Ascending aorta (tissue), 2 donors: Measurements from ENCODE around the gene MBD3. TPM values are rescaled to one million over a fixed set of nuclear protein-coding genes. Genes with fewer than 3 reads are reported as not detected.

Experiments
- DNase-seq, 2 donors: peaks; one replicate each; pipeline ENCODE4 v3.0.0-alpha.2; 2019; ENCODE audit warnings: low spot score in 2 of 2
- H3K27ac ChIP-seq, 2 donors: fragments of 200-600 bp; sonication (generic); one replicate each; pipeline ENCODE4 v1.5.1; 2016 to 2017; ENCODE audit warnings: mild to moderate bottlenecking in 1 of 2
- H3K27me3 ChIP-seq: fragments of 200-600 bp; sonication (generic); one replicate; pipeline ENCODE4 v1.5.1; 2017
- H3K36me3 ChIP-seq, 2 donors: fragments of 200-600 bp; sonication (generic); one replicate each; pipeline ENCODE4 v1.5.1; 2016
- H3K4me1 ChIP-seq, 2 donors: fragments of 200-600 bp; sonication (generic); one replicate each; pipeline ENCODE4 v1.5.1; 2016 to 2017; ENCODE audit warnings: mild to moderate bottlenecking in 1 of 2
- H3K4me3 ChIP-seq, 2 donors: fragments of 200-600 bp; sonication (generic); one replicate each; pipeline ENCODE4 v1.5.1; 2016 to 2017; ENCODE audit warnings: mild to moderate bottlenecking in 1 of 2
- H3K9me3 ChIP-seq, 2 donors: fragments of 200-600 bp; sonication (generic); one replicate each; pipeline ENCODE4 v1.5.1; 2016
- intact Hi-C: fragments of 100-400 bp; cut with DNase I; formaldehyde crosslinking; loops from one replicate; pipeline ENCODE4 v1.15.1; 2023
- total RNA-seq: library from RNA; depleted of rRNA; stranded (reverse); fragments of >200 nt; gene quantifications from one replicate; pipeline ENCODE4 v1.1.0, GENCODE V29; 2016
- TF ChIP-seq, protein P1 (sequence below), 3 experiments: fragments of 200-600 bp in 2 of 3; fragments of 450-650 bp in 1 of 3; sonication (generic) in 2 of 3; IDR thresholded peaks; one replicate each; pipeline ENCODE4 v1.5.1; 2016 to 2019; ENCODE audit warnings: antibody characterized with exemption in 3 of 3, mild to moderate bottlenecking in 1 of 3, moderate library complexity in 1 of 3

MBD3 gene
- total RNA-seq, 1 donor from 2014 or later: 143 TPM

GRCh38 chr19:1582201-1582600 is 10.5 kb downstream of the MBD3 start:
- H3K36me3 ChIP-seq: peaks cover 63 to 68% of the 10 kb centered on the region in 2 donors
- DNase-seq: no peak
- H3K27ac ChIP-seq: no peak overlapping the region
- H3K4me1 ChIP-seq: no peaks in the 10 kb centered on the region
- TF ChIP-seq, protein P1, sequence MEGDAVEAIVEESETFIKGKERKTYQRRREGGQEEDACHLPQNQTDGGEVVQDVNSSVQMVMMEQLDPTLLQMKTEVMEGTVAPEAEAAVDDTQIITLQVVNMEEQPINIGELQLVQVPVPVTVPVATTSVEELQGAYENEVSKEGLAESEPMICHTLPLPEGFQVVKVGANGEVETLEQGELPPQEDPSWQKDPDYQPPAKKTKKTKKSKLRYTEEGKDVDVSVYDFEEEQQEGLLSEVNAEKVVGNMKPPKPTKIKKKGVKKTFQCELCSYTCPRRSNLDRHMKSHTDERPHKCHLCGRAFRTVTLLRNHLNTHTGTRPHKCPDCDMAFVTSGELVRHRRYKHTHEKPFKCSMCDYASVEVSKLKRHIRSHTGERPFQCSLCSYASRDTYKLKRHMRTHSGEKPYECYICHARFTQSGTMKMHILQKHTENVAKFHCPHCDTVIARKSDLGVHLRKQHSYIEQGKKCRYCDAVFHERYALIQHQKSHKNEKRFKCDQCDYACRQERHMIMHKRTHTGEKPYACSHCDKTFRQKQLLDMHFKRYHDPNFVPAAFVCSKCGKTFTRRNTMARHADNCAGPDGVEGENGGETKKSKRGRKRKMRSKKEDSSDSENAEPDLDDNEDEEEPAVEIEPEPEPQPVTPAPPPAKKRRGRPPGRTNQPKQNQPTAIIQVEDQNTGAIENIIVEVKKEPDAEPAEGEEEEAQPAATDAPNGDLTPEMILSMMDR (IDR thresholded peaks at IDR 0.05): no peak
- H3K4me3 ChIP-seq: no peak overlapping the region
- intact Hi-C loops: no loop called here
- H3K27me3 ChIP-seq: no peaks in the 10 kb centered on the region
- no peaks in the 10 kb centered on the region for H3K9me3 ChIP-seq

GRCh38 chr19:1580957-1581356 is 11.7 kb downstream of the MBD3 start:
- Histone ChIP-seq H3K9me3 (no peaks in the 10 kb centered on the region), H3K4me3 (no peak overlapping the region), H3K27ac (no peak overlapping the region), H3K27me3 (no peaks in the 10 kb centered on the region), H3K4me1 (no peaks in the 10 kb centered on the region), H3K36me3 (peaks cover 63 to 74% of the 10 kb centered on the region in 2 donors)
- intact Hi-C loops: no loop called here
- DNase-seq: no peak
- TF ChIP-seq, protein P1 (IDR thresholded peaks at IDR 0.05): no peak

DNA sequence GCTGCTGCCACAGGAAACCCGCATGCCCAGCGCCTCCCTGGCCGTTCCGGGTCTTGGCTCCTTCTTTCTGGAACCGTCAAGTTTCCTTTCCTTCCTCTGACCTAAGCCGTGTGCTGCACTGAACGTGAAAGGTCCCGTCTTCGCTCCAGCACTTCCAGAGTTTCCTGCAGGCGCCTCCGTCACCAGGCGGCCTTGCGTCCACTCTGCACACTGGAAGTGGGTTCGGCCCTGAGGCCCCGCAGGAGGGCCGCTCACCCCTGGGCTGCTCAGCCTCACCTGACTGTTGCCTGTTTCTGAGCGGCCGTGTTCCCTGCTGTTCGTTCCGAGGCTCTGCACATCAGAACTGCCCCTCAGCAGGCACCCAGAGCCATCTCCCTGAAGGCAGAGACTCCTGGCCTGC is 12.3 kb downstream of the MBD3 start:
- H3K9me3 ChIP-seq: no peaks in the 10 kb centered on the region
- H3K4me1 ChIP-seq: no peaks in the 10 kb centered on the region
- peaks cover 63 to 74% of the 10 kb centered on the region in 2 donors for H3K36me3 ChIP-seq
- no peak overlapping the region for H3K27ac ChIP-seq
- DNase-seq: no peak
- intact Hi-C loops: no loop called here
- H3K4me3 ChIP-seq: no peak overlapping the region
- H3K27me3 ChIP-seq: no peaks in the 10 kb centered on the region
- TF ChIP-seq, protein P1 (IDR thresholded peaks at IDR 0.05): no peak

- Histone ChIP-seq H3K9me3 (no peaks in the 10 kb centered on the region), H3K36me3 (peaks cover 55 to 71% of the 10 kb centered on the region in 2 donors), H3K27ac (no peak overlapping the region), H3K4me3 (no peak overlapping the region), H3K4me1 (no peaks in the 10 kb centered on the region), H3K27me3 (no peaks in the 10 kb centered on the region)
- no peak for DNase-seq
- intact Hi-C loops: no loop called here
- TF ChIP-seq, protein P1 (IDR thresholded peaks at IDR 0.05): no peak
These were observed 13.4 kb downstream of the MBD3 start for GRCh38 chr19:1579222-1579621.

DNA sequence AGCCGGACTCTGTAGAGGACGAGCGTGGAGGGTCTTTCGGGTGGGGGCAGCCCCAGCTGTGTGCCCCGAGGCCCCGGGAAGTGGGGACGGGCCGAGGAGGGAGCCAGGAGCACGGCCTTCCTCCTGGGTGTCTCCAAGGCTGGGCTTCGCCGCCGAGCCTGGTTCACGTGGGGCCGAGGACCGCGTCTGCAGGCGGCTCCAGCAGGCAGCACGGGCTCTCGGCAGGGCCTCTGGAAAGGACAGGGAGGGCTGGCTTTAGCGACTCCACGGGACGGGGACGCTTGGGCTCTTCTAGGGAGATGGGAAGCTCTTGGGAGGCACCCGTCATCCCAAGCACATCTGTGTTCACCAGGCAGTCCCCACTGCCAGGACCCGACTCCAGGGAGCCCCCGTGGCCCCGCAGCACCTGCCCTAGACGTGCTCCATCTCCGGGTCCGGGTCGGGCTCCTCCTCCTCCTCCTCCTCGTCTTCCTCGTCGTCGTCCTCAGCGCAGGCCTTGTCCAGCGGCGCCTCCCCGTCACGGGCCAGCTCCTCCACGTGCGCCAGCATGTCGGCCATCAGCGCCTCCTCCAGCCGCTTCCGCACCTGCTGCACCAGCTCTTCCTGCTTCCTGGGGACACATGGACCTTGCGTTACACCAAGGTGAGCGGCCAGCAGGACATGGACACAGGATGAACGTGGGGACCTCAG is 14.6 kb downstream of the MBD3 start:
- Histone ChIP-seq H3K27ac (no peak overlapping the region), H3K36me3 (peaks cover 46 to 59% of the 10 kb centered on the region in 2 donors), H3K4me3 (no peak overlapping the region), H3K9me3 (no peaks in the 10 kb centered on the region), H3K27me3 (no peaks in the 10 kb centered on the region), H3K4me1 (no peaks in the 10 kb centered on the region)
- intact Hi-C loops: no loop called here
- TF ChIP-seq, protein P1 (IDR thresholded peaks at IDR 0.05): no peak
- no peak for DNase-seq
